Duodenal mucosa (tissue), 2 donors: ENCODE results near the gene GALNT13.

ENCODE experiments used
- H3K27ac ChIP-seq: one replicate; pipeline ENCODE4 v1.7.0; 2013; ENCODE audit warnings: low read depth, low read length
- H3K27me3 ChIP-seq, 2 donors: one replicate each; pipeline ENCODE4 v1.7.0; 2013; ENCODE audit warnings: low read length in 2 of 2, control low read depth in 1 of 2; ENCODE audit not compliant: insufficient read depth in 2 of 2, control insufficient read depth in 1 of 2
- H3K36me3 ChIP-seq, 2 donors: one replicate each; pipeline ENCODE4 v1.7.0; 2013; ENCODE audit warnings: low read length in 2 of 2, control low read depth in 1 of 2; ENCODE audit not compliant: insufficient read depth in 2 of 2, control insufficient read depth in 1 of 2
- H3K4me1 ChIP-seq, 2 donors: one replicate each; pipeline ENCODE4 v1.7.0; 2013; ENCODE audit warnings: low read length in 2 of 2, control low read depth in 1 of 2; ENCODE audit not compliant: insufficient read depth in 2 of 2, control insufficient read depth in 1 of 2
- H3K4me3 ChIP-seq, 2 donors: one replicate each; pipeline ENCODE4 v1.7.0; 2013; ENCODE audit warnings: low read length in 2 of 2, low read depth in 1 of 2
- H3K9ac ChIP-seq, 2 donors: one replicate each; pipeline ENCODE4 v1.7.0; 2013; ENCODE audit warnings: low read length in 2 of 2, low read depth in 1 of 2
- H3K9me3 ChIP-seq, 2 donors: one replicate each; pipeline ENCODE4 v1.7.0; 2013; ENCODE audit warnings: low read length in 2 of 2, control low read depth in 1 of 2; ENCODE audit not compliant: control insufficient read depth in 1 of 2

GALNT13 gene

GRCh38 chr2:154307007-154307406, 435.3 kb downstream of the GALNT13 start:
- no peaks in the 10 kb centered on the region for H3K4me1 ChIP-seq
- no peak overlapping the region for H3K9ac ChIP-seq
- H3K9me3 ChIP-seq: no peaks in the 10 kb centered on the region
- H3K36me3 ChIP-seq: no peaks in the 10 kb centered on the region
- no peak overlapping the region for H3K4me3 ChIP-seq
- no peaks in the 10 kb centered on the region for H3K27me3 ChIP-seq
- H3K27ac ChIP-seq: no peak overlapping the region

DNA sequence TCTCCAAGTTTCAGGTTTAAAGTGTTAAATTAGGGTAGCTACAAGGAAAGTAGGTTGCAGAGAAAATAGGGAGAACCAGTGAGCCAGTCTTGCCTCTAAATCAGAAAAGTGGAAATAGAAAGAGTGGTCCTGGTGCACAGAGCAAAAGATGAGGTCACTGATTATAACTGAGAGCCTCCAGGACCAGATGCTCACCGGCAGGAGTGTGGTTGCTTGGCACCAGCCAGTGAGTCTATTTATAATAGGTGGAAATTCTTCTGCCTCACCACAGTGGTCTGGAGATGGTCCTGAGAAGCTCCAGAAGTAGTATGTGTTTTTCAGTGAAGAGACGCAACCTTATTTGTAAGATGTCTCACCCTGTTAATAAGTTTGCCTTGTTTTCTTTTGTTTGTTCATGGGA, 452.9 kb downstream of the GALNT13 start:
- no peak overlapping the region for H3K4me3 ChIP-seq
- H3K27me3 ChIP-seq: no peaks in the 10 kb centered on the region
- no peaks in the 10 kb centered on the region for H3K4me1 ChIP-seq
- H3K9me3 ChIP-seq: no peaks in the 10 kb centered on the region
- no peaks in the 10 kb centered on the region for H3K36me3 ChIP-seq
- H3K9ac ChIP-seq: no peak overlapping the region
- H3K27ac ChIP-seq: no peak overlapping the region

DNA sequence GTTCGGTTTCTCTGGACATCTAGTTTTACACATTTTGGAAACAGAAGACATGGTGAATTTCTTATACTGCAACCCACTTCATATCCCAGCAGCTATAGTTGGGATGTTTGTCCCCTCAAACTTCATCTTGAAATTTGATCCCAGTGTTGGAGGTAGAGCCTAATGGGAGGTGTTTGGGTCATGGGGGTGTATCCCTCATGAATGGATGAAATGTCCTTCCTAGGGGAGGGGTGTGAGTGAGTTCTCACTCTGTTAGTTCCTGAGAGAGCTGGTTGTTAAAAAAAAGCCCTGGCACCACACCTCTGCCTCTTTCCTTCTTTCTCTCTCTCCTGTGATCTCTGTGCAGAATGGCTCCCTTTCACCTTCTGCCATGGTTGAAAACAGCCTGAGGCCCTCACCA, 457.8 kb downstream of the GALNT13 start:
- Histone ChIP-seq H3K9ac (no peak overlapping the region), H3K27me3 (no peaks in the 10 kb centered on the region), H3K36me3 (no peaks in the 10 kb centered on the region), H3K4me1 (no peaks in the 10 kb centered on the region), H3K9me3 (no peaks in the 10 kb centered on the region), H3K27ac (no peak overlapping the region), H3K4me3 (no peak overlapping the region)

DNA sequence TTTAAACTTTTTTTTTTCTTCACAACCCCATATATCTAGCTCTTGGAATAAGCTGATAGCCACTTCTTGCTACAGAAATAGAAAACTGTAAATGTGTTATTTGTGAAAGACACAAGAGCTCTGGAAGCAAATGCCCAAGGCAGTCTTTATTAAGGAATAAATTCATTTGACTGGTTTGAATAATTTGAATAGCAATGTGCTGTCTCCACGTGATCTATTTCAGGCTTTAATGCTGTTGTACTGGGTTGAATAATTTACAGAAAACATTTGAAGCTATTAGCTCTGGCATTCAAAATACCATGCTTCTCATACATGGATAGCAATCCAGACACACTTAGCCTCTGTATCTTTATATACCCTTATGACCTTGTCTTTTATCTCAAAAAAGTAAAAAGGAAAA, 460.1 kb downstream of the GALNT13 start:
- H3K36me3 ChIP-seq: no peaks in the 10 kb centered on the region
- H3K27me3 ChIP-seq: no peaks in the 10 kb centered on the region
- H3K4me3 ChIP-seq: no peak overlapping the region
- no peak overlapping the region for H3K9ac ChIP-seq
- H3K9me3 ChIP-seq: no peaks in the 10 kb centered on the region
- H3K4me1 ChIP-seq: no peaks in the 10 kb centered on the region
- H3K27ac ChIP-seq: no peak overlapping the region

DNA sequence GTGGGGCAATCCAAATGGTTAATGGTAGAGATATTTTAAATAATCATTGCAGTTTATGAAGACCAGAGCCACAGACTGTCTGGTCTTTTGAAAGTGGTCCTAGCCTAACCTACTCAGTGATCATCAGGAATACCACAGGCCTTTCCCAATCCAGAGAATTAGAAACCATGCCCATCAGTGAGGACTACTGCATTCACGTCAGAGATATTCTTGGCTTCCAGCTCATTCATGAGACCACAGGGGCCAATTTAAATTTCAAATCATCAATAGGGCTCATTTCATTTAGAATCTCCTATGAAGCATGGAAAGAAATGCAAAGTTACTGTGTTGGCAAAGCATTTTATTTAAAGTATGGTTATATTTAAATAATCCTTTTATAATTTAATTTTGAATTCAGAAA, 464.5 kb downstream of the GALNT13 start:
- H3K27ac ChIP-seq: no peak overlapping the region
- no peaks in the 10 kb centered on the region for H3K36me3 ChIP-seq
- H3K4me1 ChIP-seq: no peaks in the 10 kb centered on the region
- no peak overlapping the region for H3K9ac ChIP-seq
- no peaks in the 10 kb centered on the region for H3K9me3 ChIP-seq
- H3K27me3 ChIP-seq: no peaks in the 10 kb centered on the region
- no peak overlapping the region for H3K4me3 ChIP-seq

DNA sequence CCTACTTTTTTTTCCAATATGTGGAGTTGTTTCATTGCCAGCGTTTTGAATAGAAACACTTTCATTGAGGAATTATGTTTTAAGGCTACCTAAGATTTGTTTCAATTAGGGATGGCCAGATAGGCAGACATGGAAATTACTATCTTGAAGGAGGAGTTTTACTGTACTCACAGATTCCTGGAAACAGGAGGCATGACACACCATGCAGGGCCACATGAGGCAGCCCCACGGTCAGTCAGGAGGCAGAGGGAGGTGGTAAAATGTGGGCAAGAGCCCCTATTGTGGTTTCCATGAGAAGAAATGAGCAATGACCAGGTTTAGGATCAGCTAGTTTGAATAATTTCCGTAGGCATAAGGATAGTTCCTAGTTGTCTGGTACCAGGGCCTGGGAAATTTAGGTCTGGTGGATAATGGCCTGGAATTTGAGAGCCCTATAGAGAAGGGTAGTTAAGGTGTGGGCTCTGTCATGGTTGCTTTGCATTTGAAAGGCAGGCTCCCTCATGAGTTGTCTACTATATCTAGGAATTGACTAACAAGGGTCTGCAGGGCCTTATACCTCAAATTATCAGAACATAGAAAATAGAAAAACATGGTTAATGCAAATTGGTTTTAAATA, 466.7 kb downstream of the GALNT13 start:
- no peaks in the 10 kb centered on the region for H3K36me3 ChIP-seq
- no peaks in the 10 kb centered on the region for H3K9me3 ChIP-seq
- H3K27me3 ChIP-seq: no peaks in the 10 kb centered on the region
- H3K9ac ChIP-seq: no peak overlapping the region
- no peaks in the 10 kb centered on the region for H3K4me1 ChIP-seq
- no peak overlapping the region for H3K27ac ChIP-seq
- no peak overlapping the region for H3K4me3 ChIP-seq

DNA sequence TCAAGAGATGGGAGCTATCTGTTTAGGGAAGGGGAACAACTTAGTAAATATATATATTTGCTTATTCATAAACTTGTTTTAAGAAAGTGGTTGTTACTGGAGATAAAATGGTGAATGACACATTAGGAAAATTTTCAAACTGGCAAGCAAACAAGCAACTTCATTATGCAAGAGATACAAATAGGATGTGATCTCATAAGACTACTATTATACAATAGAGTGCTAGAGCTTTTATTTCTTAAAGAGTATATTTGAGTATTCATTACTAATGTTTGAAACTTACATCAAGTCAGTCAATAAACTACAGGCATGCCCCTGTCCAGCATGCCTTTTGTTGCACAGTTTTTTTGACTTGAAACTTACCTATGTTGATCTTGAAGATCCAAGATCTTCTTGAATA, 471.6 kb downstream of the GALNT13 start:
- H3K4me3 ChIP-seq: no peak overlapping the region
- H3K36me3 ChIP-seq: no peaks in the 10 kb centered on the region
- no peaks in the 10 kb centered on the region for H3K4me1 ChIP-seq
- H3K9me3 ChIP-seq: no peaks in the 10 kb centered on the region
- no peak overlapping the region for H3K27ac ChIP-seq
- H3K27me3 ChIP-seq: no peaks in the 10 kb centered on the region
- no peak overlapping the region for H3K9ac ChIP-seq

GRCh38 chr2:154350911-154351310, 479.2 kb downstream of the GALNT13 start:
- Histone ChIP-seq H3K4me3 (no peak overlapping the region), H3K27me3 (no peaks in the 10 kb centered on the region), H3K36me3 (no peaks in the 10 kb centered on the region), H3K9ac (no peak overlapping the region), H3K9me3 (no peaks in the 10 kb centered on the region), H3K4me1 (no peaks in the 10 kb centered on the region), H3K27ac (no peak overlapping the region)

DNA sequence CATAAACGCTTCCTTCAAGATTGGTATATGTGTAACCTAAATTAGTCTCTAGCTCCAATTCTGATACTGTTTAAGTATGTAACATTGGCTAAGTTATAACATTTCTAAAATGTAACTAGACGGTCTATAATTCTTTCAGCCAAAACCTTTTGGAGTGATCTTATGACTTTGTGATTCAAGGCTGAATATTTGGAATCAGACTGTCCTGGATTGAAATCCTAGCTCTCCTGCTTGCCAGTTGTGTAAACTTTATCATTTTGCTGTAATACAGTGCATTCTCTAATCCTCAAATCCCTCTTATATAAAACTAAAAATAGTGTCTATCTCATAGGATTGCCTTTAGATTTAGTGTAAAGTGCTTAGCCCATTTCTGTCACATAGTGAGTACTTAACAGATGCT, 489.6 kb downstream of the GALNT13 start:
- Histone ChIP-seq H3K9me3 (no peaks in the 10 kb centered on the region), H3K9ac (no peak overlapping the region), H3K4me1 (no peaks in the 10 kb centered on the region), H3K4me3 (no peak overlapping the region), H3K36me3 (no peaks in the 10 kb centered on the region), H3K27me3 (no peaks in the 10 kb centered on the region), H3K27ac (no peak overlapping the region)

DNA sequence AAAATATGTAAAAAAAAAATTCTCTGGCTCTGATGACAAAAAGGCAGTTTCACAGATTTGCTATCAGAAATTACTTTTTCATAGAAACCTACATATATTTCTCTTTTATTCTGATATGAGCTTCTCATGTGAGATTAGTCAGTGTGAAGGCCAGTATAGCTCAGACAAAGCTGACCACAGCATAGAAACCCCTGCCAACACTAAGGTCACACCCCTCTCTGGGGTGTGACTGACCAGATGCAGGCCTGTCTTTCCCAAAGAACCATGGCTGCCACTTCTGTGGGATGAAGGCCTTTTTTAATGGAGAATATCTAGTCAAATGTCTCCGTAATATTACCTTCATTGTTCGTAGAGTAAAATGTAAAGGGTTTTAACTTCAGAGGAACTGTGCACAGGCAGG, 496.4 kb downstream of the GALNT13 start:
- Histone ChIP-seq H3K9me3 (no peaks in the 10 kb centered on the region), H3K9ac (no peak overlapping the region), H3K27ac (no peak overlapping the region), H3K4me1 (no peaks in the 10 kb centered on the region), H3K4me3 (no peak overlapping the region), H3K36me3 (no peaks in the 10 kb centered on the region), H3K27me3 (no peaks in the 10 kb centered on the region)

GRCh38 chr2:154370873-154371272, 499.2 kb downstream of the GALNT13 start:
- H3K36me3 ChIP-seq: no peaks in the 10 kb centered on the region
- no peaks in the 10 kb centered on the region for H3K4me1 ChIP-seq
- H3K9ac ChIP-seq: no peak overlapping the region
- H3K9me3 ChIP-seq: no peaks in the 10 kb centered on the region
- H3K27me3 ChIP-seq: no peaks in the 10 kb centered on the region
- H3K27ac ChIP-seq: no peak overlapping the region
- H3K4me3 ChIP-seq: no peak overlapping the region
